Measurements from ENCODE around the gene FRMPD4. TPM values are rescaled to one million over a fixed set of nuclear protein-coding genes. Genes with fewer than 3 reads are reported as not detected.

Gene FRMPD4
- total RNA-seq, 1 donor from 2014 or later = not detected

GRCh38 chrX:12378253-12378652 lies 240.0 kb downstream of the FRMPD4 start:
- Mint-ChIP-seq H3K4me1 (no peaks in the 10 kb centered on the region), H3K9me3 (no peaks in the 10 kb centered on the region), H3K36me3 (ENCODE audit: low read depth) (no peaks in the 10 kb centered on the region), H3K27me3 (no peaks in the 10 kb centered on the region), H3K4me3 (no peak overlapping the region), H3K27ac (no peak overlapping the region)
- ATAC-seq (ENCODE audit: low read depth) = no peak
- no peak for TF ChIP-seq CTCF (IDR thresholded peaks at IDR 0.05)
- DNase-seq = no peak
- intact Hi-C loops (cut with micrococcal nuclease) = no loop called here
- POLR2A ChIA-PET = no interaction called here
- CTCF ChIA-PET = no interaction called here

- Mint-ChIP-seq H3K36me3 (ENCODE audit: low read depth) (no peaks in the 10 kb centered on the region), H3K27me3 (no peaks in the 10 kb centered on the region), H3K9me3 (no peaks in the 10 kb centered on the region), H3K27ac (no peak overlapping the region), H3K4me3 (no peak overlapping the region), H3K4me1 (no peaks in the 10 kb centered on the region)
- POLR2A ChIA-PET = no interaction called here
- DNase-seq (no peak), ATAC-seq (ENCODE audit: low read depth) (no peak)
- no peak for TF ChIP-seq CTCF (IDR thresholded peaks at IDR 0.05)
- CTCF ChIA-PET = no interaction called here
- intact Hi-C loops (cut with micrococcal nuclease) = no loop called here
These were observed 240.4 kb downstream of the FRMPD4 start for GRCh38 chrX:12378706-12379105.

DNA sequence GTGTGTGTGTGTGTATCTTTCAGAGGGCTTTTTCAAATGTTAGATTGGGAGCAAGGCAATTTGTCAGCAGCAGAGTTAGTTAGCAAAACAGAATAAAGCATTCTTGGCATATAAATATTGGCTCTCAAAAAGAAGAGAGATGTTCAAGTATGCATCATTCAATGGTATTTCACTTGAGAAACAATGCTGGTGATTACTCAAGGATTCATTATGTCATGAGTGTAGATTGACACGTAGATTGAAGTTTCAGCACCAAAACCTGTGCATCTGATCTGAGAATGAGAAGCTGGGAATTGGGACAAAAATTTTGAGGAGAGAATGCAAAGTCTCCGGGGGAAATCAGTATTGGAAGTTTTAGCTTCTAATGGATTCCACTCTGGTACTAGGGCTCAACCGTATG lies 241.4 kb downstream of the FRMPD4 start:
- H3K27me3 Mint-ChIP-seq = no peaks in the 10 kb centered on the region
- no peak for TF ChIP-seq CTCF (IDR thresholded peaks at IDR 0.05)
- intact Hi-C loops (cut with micrococcal nuclease) = no loop called here
- H3K4me1 Mint-ChIP-seq = no peaks in the 10 kb centered on the region
- H3K4me3 Mint-ChIP-seq = no peak overlapping the region
- no peak overlapping the region for H3K27ac Mint-ChIP-seq
- no peaks in the 10 kb centered on the region for H3K36me3 Mint-ChIP-seq (ENCODE audit: low read depth)
- no peaks in the 10 kb centered on the region for H3K9me3 Mint-ChIP-seq
- ATAC-seq (ENCODE audit: low read depth) = no peak
- CTCF ChIA-PET = no interaction called here
- POLR2A ChIA-PET = no interaction called here
- no peak for DNase-seq

GRCh38 chrX:12383196-12383595 lies 244.9 kb downstream of the FRMPD4 start:
- Mint-ChIP-seq H3K4me3 (no peak overlapping the region), H3K27ac (no peak overlapping the region), H3K27me3 (no peaks in the 10 kb centered on the region), H3K36me3 (ENCODE audit: low read depth) (no peaks in the 10 kb centered on the region), H3K4me1 (no peaks in the 10 kb centered on the region), H3K9me3 (no peaks in the 10 kb centered on the region)
- TF ChIP-seq CTCF (IDR thresholded peaks at IDR 0.05) = no peak
- ATAC-seq (ENCODE audit: low read depth) = no peak
- CTCF ChIA-PET = no interaction called here
- POLR2A ChIA-PET = no interaction called here
- intact Hi-C loops (cut with micrococcal nuclease) = no loop called here
- no peak for DNase-seq

GRCh38 chrX:12390301-12390700 lies 252.0 kb downstream of the FRMPD4 start:
- H3K27ac Mint-ChIP-seq = no peak overlapping the region
- DNase-seq (no peak), ATAC-seq (ENCODE audit: low read depth) (no peak)
- no peak overlapping the region for H3K4me3 Mint-ChIP-seq
- no peaks in the 10 kb centered on the region for H3K4me1 Mint-ChIP-seq
- TF ChIP-seq CTCF (IDR thresholded peaks at IDR 0.05) = no peak
- no peaks in the 10 kb centered on the region for H3K27me3 Mint-ChIP-seq
- CTCF ChIA-PET = no interaction called here
- intact Hi-C loops (cut with micrococcal nuclease) = no loop called here
- H3K9me3 Mint-ChIP-seq = peaks cover 8% of the 10 kb centered on the region
- POLR2A ChIA-PET = no interaction called here
- H3K36me3 Mint-ChIP-seq (ENCODE audit: low read depth) = no peaks in the 10 kb centered on the region

Measured in activated B cell treated with CpG ODN at 0.5 μM for 24 hours (primary cell).